PC-3 (cell line): Measurements from ENCODE around the gene NPFF. TPM values are rescaled to one million over a fixed set of nuclear protein-coding genes. Genes with fewer than 3 reads are reported as not detected.

Experiments
- ATAC-seq: fragments of 200-7000 bp; cut with Tn5 transposase; 2 replicates; pipeline ENCODE4 v1.9.1; 2020; ENCODE audit warnings: mild to moderate bottlenecking, moderate library complexity
- BruUV-seq: library from RNA; stranded (reverse); fragments of 400-500 nt; replicated peaks from 2 replicates; lab custom pipeline; 2021; lab: Mats Ljungman, UMichigan
- CTCF ChIA-PET: fragments of 300-600 bp; sonication (Branson Sonifier 250); formaldehyde crosslinking; loops from one replicate; lab custom pipeline; 2022; ENCODE audit warnings: antibody characterized with exemption; lab: Charles Lee
- POLR2A ChIA-PET: fragments of 300-600 bp; sonication (Branson Sonifier 250); formaldehyde crosslinking; loops from one replicate; lab custom pipeline; 2022; ENCODE audit warnings: antibody characterized with exemption; ENCODE audit not compliant: unreplicated experiment; lab: Charles Lee
- DNase-seq: peaks from one replicate; pipeline ENCODE4 v3.0.0-alpha.2; 2015
- H2AFZ ChIP-seq: fragments of 300-600 bp; sonication (generic); 2 replicates; pipeline ENCODE4 v1.6.0; 2016; ENCODE audit warnings: antibody characterized with exemption, low read length
- H3F3A ChIP-seq: fragments of 300-600 bp; sonication (generic); one replicate; pipeline ENCODE4 v1.6.0; 2017; ENCODE audit warnings: antibody characterized with exemption, low read length, control low read depth, mild to moderate bottlenecking; ENCODE audit not compliant: unreplicated experiment
- H3K27ac ChIP-seq: fragments of 300-600 bp; sonication (generic); 2 replicates; pipeline ENCODE4 v1.5.1; 2016; ENCODE audit warnings: mild to moderate bottlenecking, low read length
- H3K27me3 ChIP-seq: fragments of 300-600 bp; sonication (generic); 2 replicates; pipeline ENCODE4 v1.6.1; 2016; ENCODE audit warnings: low read length, mixed read lengths
- H3K36me3 ChIP-seq: fragments of 300-600 bp; sonication (generic); 2 replicates; pipeline ENCODE4 v1.6.1; 2016; ENCODE audit warnings: low read depth, mixed run types, low read length, mixed read lengths
- H3K4me1 ChIP-seq: fragments of 300-600 bp; sonication (generic); 2 replicates; pipeline ENCODE4 v1.5.1; 2016; ENCODE audit warnings: low read length; ENCODE audit not compliant: insufficient read depth
- H3K4me2 ChIP-seq: fragments of 300-600 bp; sonication (generic); 2 replicates; pipeline ENCODE4 v1.6.0; 2016; ENCODE audit warnings: low read length
- H3K4me3 ChIP-seq: fragments of 300-600 bp; sonication (generic); 2 replicates; pipeline ENCODE4 v1.5.1; 2016; ENCODE audit warnings: mild to moderate bottlenecking, low read length, mixed read lengths
- H3K79me2 ChIP-seq: fragments of 300-600 bp; sonication (generic); 2 replicates; pipeline ENCODE4 v1.6.1; 2017; ENCODE audit warnings: low read length, mixed read lengths
- H3K9ac ChIP-seq: fragments of 300-600 bp; sonication (generic); 2 replicates; pipeline ENCODE4 v1.6.0; 2016; ENCODE audit warnings: mild to moderate bottlenecking, low read length
- H3K9me2 ChIP-seq: fragments of 300-600 bp; sonication (generic); replicated peaks from 2 replicates; pipeline ENCODE4 v1.6.1; 2016; ENCODE audit warnings: mixed run types, low read length, mixed read lengths
- H3K9me3 ChIP-seq: fragments of 300-600 bp; sonication (generic); 2 replicates; pipeline ENCODE4 v1.6.1; 2016; ENCODE audit warnings: low read length, mixed read lengths
- H4K20me1 ChIP-seq: fragments of 300-600 bp; sonication (generic); 2 replicates; pipeline ENCODE4 v1.6.1; 2016; ENCODE audit warnings: low read length, mixed read lengths
- CTCF ChIP-seq: fragments of 300-600 bp; sonication (generic); conservative IDR thresholded peaks from 2 replicates; pipeline ENCODE4 v1.5.1; 2017; ENCODE audit warnings: antibody characterized with exemption, low read depth, mild to moderate bottlenecking, low read length
- EZH2 ChIP-seq: fragments of 300-600 bp; sonication (generic); IDR thresholded peaks from one replicate; pipeline ENCODE4 v1.6.1; 2017; ENCODE audit warnings: antibody characterized with exemption, mild to moderate bottlenecking, low read length; ENCODE audit not compliant: unreplicated experiment
- EZH2phosphoT487 ChIP-seq: fragments of 300-600 bp; sonication (generic); IDR thresholded peaks from 2 replicates; pipeline ENCODE4 v1.6.1; 2018; ENCODE audit warnings: mild to moderate bottlenecking, antibody characterized with exemption, low read length, borderline replicate concordance
- intact Hi-C: fragments of 100-400 bp; cut with micrococcal nuclease; formaldehyde crosslinking; loops from 2 replicates; pipeline ENCODE4 v1.9.0; 2023
- total RNA-seq: library from RNA; depleted of rRNA; stranded (reverse); fragments of >200 nt; gene quantifications from 2 replicates; pipeline ENCODE4 v1.2.3, GENCODE V29; 2014

NPFF gene
- total RNA-seq, 1 experiment from 2014 or later, result not detected

DNA sequence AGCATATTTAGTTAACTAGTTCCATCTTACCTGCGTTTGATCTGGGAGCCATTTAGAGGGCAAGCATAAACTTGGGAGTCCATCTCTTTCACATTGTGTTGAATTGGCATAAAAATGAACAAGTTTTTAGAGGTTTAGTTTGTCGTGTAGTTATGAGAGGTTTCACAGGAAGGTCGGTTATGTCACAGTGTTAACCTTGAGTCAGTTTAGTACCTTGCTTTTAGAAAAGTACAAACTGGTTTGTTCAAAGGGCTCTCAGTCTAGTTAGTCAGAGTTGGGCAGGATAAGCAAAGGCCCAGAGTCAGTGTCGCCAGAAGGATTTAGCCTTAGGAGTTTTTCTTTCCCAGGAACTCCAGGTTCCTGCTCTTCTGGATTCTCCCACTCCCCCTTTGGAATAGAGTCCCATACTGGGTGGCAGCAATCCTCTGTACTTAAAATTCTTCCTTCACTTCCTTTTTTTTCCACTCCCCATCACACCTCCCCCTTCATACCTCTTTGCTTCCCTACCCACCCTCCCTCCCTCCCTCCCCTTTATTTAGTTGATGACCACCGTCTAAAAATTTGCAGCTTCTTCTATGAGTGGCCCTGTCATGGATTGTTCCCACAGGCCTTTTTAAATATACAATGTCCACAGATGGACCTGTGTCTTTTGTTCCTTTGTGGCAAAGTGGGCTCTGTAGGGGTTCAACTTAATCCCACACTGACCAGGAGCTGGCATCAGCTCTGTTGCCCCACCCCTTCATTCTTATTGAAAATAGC is 43.3 kb downstream of the NPFF start:
- no peak for ATAC-seq
- no peak for DNase-seq
- Histone ChIP-seq H2AFZ (no peak overlapping the region), H3K27me3 (no peaks in the 10 kb centered on the region), H3K27ac (no peak overlapping the region), H3K4me2 (no peak overlapping the region), H3K79me2 (peaks cover 87% of the 10 kb centered on the region), H3K4me1 (no peaks in the 10 kb centered on the region), H4K20me1 (peaks cover 87% of the 10 kb centered on the region), H3K4me3 (no peak overlapping the region), H3K9me2 (no peaks in the 10 kb centered on the region), H3K9ac (no peak overlapping the region), H3F3A (peaks cover 4% of the 10 kb centered on the region), H3K9me3 (no peaks in the 10 kb centered on the region), H3K36me3 (peaks cover 99% of the 10 kb centered on the region)
- no TSS peak for BruUV-seq
- ChIA-PET POLR2A (interaction anchor here (0.6 kb wide), 1 partner anchor 83 kb away, joined by 3 read pairs; no protein-coding TSS in a partner anchor), CTCF (no interaction called here)
- no peak for TF ChIP-seq EZH2phosphoT487
- TF ChIP-seq EZH2, result no peak
- TF ChIP-seq CTCF, result no peak
- intact Hi-C loops, result no loop called here

DNA sequence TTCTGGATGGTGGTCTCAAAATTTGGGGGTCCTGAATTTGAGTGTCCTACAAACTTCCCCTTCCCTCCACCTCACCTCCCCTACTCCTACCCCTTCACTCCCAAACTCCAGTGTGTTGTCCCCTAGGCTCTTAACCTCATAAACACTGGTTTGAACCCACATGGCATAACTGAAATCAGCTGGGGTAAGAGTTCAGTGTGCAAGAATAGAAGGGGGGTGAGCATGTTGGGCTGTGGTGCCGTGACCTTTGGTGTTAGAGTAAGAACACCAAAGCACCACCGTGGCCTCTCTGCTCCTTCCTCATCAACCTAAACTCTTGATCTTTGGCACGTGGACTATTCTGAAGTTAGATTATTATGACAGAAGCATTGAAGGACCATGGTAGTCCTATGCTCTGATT is 44.3 kb downstream of the NPFF start:
- Histone ChIP-seq H3K4me2 (no peak overlapping the region), H3K27ac (no peak overlapping the region), H4K20me1 (peaks cover 83% of the 10 kb centered on the region), H3K4me1 (no peaks in the 10 kb centered on the region), H3K9ac (no peak overlapping the region), H3K9me2 (no peaks in the 10 kb centered on the region), H3K4me3 (no peak overlapping the region), H3F3A (peaks cover 4% of the 10 kb centered on the region), H3K79me2 (peaks cover 85% of the 10 kb centered on the region), H2AFZ (no peak overlapping the region), H3K9me3 (no peaks in the 10 kb centered on the region), H3K27me3 (no peaks in the 10 kb centered on the region), H3K36me3 (peaks cover 94% of the 10 kb centered on the region)
- ATAC-seq, result no peak
- BruUV-seq, result no TSS peak
- TF ChIP-seq EZH2 (no peak), CTCF (no peak), EZH2phosphoT487 (no peak)
- intact Hi-C loops, result no loop called here
- ChIA-PET POLR2A (no interaction called here), CTCF (no interaction called here)
- no peak for DNase-seq

DNA sequence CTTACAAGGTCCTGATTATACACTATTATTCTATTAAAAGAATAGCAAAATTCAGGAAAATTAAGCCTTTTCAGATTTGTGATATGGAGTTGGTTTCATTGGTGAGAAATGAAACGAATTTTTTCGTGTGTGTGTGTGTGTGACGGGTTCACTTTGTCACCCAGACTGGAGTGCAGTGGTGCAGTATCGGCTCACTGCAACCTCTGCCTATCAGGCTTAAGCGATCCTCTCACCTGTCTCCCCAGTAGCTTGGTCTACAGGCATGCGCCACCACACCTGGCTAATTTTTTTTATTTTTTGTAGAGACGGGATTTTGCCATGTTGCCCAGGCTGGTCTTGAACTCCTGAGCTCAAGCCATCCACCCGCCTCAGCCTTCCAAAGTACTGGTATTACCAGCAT is 45.7 kb downstream of the NPFF start:
- H3K9me3 ChIP-seq, result no peaks in the 10 kb centered on the region
- POLR2A ChIA-PET, result no interaction called here
- H3K4me1 ChIP-seq, result no peaks in the 10 kb centered on the region
- no peak overlapping the region for H3K9ac ChIP-seq
- no peak for DNase-seq
- no peaks in the 10 kb centered on the region for H3F3A ChIP-seq
- H3K36me3 ChIP-seq, result peaks cover 94% of the 10 kb centered on the region
- no TSS peak for BruUV-seq
- peaks cover 90% of the 10 kb centered on the region for H3K79me2 ChIP-seq
- H3K27ac ChIP-seq, result no peak overlapping the region
- no peaks in the 10 kb centered on the region for H3K9me2 ChIP-seq
- no peak overlapping the region for H2AFZ ChIP-seq
- TF ChIP-seq EZH2phosphoT487 (no peak), EZH2 (no peak), CTCF (no peak)
- peaks cover 77% of the 10 kb centered on the region for H4K20me1 ChIP-seq
- no peaks in the 10 kb centered on the region for H3K27me3 ChIP-seq
- CTCF ChIA-PET, result no interaction called here
- intact Hi-C loops, result no loop called here
- ATAC-seq, result no peak
- no peak overlapping the region for H3K4me2 ChIP-seq
- H3K4me3 ChIP-seq, result no peak overlapping the region
